GM18511 (cell line): Measurements from ENCODE around the gene COQ10B.
"Not testable (repeated sequence)": the region's sequence is repeated elsewhere in the genome, so short reads cannot be mapped to it uniquely, and the experiment has no call there.

Experiments
- ATAC-seq: cut with Tn5 transposase; IDR thresholded peaks from one replicate; pipeline ENCODE4 v1.9.1; 2021; ENCODE audit warnings: mild to moderate bottlenecking, moderate library complexity; ENCODE audit not compliant: unreplicated experiment

Gene COQ10B

DNA sequence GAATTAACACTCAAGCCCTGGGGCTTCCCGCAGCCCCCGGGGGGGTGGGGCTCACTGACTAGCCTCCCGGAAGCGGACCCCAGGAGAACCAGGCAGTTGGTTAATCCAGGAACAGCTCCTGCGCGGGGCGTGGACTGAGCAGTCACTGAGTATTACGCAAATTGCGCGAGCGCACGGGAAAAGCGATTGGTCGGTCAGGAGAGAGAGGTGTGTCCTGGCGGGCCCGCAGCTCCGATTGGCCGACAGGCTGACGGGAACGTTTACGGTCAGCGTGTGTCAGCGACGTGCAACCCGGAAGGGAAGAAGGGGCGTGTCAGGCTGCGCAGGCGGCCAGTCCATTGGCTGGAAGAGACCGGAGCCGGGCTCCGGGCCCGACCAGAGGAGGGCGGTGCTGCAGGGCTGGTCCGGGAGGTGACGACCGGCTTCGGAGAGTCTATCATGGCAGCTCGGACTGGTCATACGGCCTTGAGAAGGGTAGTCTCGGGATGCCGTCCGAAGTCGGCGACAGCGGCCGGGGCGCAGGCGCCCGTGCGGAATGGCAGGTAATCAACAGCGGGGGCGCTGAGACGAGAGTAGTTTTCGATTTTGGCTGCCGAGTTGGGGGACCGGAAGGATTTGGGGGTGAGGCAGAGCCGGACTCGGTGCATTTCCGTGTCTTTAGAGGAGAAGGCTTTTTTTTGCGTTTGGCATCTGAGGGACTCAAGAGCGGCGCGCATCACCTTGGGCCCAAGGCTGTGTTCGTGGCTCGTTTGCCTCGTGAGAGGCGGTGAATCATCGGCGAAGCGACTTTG is at the start of gene COQ10B:
COQ10B (plus strand) TSS at position 430 of the 791 bp plus-strand sequence; CDS start at position 439, 9 bp downstream.
- peak; percentile 93 for ATAC-seq

DNA sequence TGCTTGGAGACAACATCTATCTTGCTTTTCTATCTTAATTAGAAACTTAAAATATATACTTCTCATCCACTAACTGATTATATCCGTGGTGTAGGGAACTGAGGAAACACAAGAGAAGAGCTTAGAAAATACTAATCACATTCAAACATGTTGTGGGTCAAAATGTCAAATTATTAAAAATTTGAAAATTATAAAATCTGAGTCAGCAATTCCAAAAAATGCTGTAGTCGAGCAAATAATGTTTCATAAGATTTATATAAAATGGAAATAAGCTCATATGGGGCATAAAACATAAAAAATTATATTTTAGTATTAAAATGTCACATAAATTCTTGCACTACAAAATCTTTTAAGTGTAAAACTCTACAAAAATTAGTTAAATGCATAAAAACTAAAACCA is 47.8 kb upstream of the COQ10B start:
- ATAC-seq = no peak

DNA sequence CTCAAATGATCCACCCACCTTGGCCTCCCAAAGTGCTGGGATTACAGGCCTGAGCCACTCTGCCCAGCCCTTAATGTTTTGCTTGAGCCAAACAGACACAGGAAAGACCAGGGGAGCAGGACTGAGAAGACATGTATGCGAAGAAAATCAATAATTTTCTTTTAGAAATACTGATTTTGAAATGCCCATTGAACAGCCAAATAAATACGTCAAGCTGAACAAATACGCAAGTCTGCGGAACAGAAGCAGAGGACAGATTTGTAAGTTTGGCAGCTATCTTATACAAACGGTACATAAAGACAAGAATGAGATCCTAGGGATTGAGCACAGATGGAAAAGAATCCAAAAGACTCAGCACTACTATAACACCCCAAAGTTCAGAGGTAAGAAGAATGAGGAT is 39.3 kb upstream of the COQ10B start:
- ATAC-seq = no peak

DNA sequence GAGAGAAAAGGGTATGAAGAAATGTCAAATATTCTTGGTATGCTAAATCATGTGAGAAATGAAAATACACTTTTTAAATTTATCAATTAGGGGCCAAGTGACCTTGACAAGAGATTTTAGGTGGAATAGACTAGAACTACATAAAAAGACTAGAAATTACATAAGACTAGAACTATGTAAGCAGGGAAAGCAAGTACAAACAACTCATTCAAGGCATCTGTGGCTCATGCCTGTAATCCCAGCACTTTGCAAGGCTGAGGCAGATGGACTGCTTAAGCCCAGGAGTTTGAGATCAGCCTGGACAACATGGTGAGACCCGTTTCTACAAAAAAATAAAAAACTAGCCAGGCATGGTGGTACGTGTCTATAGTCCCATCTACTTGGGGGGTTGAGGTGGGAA is 38.8 kb upstream of the COQ10B start:
- no peak for ATAC-seq

DNA sequence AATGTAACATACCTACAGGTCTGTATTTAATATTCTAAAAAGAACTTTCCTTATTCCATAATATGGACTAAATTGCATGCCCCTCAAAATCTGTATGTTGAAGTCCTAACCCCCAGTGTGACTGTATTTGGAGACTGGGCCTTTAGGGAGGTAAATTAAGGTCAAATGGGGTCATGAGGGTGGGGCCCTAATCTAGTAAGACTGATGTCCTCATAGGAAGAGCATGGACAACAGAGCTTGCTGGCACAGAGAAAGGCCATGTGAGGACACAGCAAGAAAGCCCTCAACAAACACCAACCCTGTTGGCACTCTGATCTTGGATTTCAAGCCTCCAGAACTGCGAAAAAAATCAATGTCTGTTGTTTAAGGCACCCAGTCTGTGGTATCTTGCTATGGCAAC is 37.1 kb upstream of the COQ10B start:
- no peak for ATAC-seq

DNA sequence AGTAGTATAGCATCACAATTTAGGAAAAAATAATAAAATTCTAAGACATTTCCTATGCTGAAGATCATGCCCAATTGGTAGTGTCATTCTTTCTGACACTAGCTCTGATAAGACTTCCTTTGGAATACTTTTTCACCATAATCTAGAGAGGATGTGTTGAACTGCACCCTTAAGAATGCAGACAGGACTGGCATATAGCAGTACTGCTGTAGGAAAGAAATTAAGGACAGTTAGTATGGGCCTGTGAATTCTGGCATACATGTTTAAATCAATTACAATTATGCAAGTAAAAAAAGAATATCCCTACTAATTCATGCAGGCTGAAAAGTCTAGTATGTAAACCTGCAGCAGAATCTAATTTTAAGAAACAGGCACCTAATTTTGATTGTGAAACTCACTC is 33.9 kb upstream of the COQ10B start:
- ATAC-seq = no peak

DNA sequence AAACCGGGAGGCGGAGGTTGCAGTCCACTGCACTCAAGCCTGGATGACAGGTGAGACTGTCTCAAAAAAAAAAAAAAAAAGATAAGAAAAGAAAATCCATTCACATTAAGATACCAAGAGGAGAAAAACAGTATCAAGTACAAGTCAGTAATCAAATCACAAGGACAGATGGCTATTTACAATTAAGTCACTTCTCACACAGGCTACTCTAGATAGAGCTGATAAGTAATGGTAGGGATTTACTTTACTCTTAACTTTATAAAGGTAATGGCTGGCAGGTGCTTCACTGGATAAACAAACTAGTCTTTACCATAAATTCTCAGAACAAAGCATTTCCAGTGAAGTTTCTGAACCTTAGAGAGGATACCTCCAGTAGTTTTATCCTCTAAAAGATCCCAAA is 30.0 kb upstream of the COQ10B start:
- no peak for ATAC-seq

DNA sequence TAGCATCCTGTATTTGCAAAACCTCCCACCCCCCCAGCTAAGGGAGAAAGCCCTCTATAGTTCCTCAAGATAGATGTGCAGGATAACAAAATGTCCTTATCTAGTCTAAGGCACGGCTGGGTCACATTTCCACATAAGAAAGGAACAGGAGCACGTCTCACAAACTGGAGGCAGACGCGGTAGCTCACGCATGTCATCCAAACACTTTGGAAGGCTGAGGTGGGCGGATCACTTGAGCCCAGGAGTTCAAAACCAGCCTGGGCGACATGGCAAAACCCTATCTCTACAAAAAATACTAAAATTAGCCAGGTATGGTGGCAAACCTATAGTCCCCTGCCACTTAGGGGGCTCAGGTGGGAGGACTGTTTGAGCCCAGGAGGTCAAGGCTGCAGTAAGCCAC is 27.8 kb upstream of the COQ10B start:
- no peak for ATAC-seq

DNA sequence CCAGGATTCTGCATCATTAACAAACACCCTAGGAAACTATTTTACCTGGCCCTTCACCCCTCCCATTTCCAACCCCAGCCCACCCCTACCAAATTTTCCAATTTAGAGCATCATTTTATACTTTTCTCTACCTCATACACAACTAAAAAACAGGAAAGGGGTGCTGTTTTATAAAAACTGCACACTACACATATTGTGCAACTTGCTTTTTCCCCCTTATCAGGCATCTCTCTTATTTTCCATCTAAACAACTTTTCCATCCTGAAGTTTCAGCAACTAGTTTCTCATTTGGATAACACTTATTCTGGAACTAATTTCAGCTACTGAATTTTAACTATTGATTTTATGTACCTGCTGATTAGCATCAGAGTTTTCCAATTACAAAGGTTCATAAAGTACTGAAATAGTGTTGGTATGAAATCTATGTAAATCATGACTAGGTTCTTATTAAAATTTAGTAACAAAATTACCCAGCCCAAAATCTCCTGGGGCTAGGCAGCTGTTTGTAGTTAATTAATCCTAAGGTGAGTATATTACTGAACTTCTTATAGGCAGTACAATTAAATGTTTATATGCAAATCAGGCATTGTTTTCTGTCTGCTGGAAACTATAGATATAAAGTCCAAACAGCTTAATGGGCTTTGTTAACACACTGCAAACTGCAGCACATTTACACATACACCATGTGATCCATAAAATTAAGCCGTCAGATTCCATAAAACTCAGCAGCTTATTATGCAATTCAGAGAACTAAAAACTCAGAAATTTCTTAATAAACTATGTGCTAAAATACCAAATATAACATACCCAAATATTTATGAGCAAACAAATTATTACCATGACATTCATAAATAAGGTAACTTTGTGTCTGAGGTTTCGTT is 26.4 kb upstream of the COQ10B start:
- no peak for ATAC-seq

DNA sequence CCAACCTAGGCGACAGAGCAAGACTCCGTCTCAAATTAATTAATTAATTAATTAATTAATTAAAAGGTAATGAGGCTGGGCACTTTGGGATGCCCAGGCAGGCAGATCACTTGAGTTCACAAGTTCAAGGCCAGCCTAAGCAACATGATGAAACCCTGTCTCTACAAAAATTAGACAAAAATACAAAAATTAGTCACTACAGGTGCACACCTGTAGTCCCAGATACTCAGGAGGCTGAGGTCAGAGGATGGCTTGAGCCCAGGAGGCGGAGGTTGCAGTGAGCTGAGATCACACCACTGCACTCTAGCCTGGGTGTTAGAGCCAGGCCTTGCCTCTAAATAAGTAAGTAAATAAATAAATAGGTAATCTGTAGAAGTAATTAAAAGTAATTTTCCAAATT is 25.4 kb upstream of the COQ10B start:
- no peak for ATAC-seq

DNA sequence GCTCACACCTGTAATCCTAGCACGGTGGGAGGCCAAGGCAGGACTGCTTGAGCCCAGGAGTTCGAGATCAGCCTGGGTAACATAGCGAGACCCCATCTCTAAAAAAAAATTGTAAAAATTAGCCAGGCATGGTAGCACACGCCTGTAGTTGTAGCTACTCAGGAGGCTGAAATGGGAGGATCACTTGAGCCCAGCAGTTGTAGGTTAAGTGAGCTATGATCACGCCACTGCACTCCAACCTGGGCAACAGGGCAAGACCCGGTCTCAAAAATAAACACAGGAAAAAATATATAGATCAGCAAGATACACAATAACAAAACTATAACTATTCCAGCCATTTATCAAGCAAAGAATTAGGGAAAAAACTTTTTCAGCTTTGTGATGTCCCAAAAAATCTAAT is 21.5 kb upstream of the COQ10B start:
- ATAC-seq = no peak

DNA sequence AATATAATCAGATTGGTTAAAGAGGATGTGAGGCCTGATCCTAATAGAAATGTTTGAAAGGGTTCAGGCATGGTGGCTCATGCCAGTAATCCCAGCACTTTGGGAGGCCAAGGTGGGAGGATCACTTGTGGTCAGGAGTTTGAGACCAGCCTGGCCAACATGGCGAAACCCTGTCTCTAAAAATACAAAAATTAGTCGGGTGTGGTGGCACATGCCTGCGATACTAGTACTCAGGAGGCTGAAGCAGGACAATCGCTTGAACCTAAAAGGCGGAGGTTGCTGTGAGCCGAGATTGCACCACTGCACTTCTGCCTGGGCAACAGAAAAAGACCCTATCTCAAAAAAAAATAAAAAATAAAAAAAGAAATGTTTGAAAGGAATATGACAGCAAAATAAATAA is 20.8 kb upstream of the COQ10B start:
- ATAC-seq = not testable (repeated sequence)

DNA sequence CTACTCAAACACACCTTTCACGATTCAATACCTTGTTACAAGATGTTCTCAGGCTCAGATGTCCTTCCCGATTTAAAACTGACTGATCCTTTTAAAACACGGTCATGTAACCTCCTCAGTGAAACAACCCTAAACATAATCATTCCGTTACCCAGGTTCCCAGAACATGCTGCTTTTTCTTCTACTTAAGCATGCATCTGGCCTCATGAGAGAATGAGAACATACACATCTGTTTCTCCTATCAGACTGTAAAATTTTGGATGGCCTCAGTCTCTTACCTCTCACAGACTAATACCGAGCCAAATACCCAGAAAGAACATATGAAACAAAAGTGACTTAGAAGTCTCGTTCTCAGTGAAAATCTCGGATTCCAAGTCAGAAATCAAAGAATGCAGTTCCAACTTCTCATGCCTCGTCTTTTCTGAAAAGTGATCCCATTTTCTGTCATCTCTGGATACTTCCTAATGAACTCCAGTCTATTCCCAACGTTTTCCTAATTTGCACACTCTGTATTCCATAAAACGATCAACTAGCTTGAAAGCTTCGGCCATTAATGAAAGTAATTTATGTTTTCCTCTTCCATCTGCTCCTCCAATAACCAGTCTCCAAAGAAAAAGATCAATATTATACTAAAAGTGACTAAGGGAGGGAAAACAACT is 19.4 kb upstream of the COQ10B start:
- no peak for ATAC-seq

DNA sequence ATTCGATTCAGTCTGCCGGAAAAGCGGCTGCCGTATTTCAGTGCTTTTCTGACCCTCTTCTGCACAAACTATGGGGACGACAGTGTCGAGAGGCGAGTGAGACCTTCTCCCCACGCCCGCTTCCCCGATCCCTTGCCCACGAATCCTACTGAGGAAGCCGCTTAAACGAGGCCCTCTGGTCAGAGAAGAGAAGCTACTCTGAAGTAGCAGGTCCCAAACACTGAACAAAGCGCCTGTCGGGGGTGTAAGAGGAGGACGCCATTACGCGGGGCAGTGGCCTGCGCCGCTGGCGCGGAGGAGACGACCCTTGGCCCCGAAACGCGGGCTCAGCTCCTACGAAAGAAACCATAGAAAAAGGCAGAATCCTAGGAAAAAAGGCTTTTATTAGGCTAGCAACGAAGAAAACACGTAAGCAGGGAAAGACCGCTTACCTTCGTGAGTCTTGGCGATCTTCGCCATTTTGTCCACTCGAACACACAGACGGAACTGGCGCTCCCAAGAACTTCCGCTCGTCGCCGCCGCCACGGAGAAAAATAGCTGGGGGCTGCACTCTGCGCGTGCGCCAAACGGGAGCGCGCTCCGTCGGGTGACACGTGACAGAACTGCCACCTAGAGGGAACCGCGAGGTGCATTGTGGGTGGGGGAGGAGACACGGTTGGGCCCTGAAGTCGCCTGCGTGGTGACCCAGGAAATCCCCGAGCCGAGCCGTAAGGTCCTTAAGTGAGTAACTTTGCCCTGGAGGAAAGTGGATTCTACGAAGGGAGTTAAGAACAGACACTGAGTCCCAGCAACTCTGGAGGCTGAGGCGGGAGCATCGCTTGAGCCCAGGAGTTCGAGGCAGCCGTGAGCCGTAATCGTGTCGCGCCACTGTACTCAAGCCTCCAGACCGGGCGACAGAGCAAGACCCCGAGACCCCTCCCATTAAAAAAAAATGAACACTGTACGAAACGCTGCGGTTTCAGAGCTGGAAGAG is 18.5 kb upstream of the COQ10B start, which contains the start of gene SF3B1:
SF3B1 (minus strand) TSS at position 488 of the 973 bp plus-strand sequence; CDS start at position 459, 29 bp downstream.
- ATAC-seq = peak; percentile 96

DNA sequence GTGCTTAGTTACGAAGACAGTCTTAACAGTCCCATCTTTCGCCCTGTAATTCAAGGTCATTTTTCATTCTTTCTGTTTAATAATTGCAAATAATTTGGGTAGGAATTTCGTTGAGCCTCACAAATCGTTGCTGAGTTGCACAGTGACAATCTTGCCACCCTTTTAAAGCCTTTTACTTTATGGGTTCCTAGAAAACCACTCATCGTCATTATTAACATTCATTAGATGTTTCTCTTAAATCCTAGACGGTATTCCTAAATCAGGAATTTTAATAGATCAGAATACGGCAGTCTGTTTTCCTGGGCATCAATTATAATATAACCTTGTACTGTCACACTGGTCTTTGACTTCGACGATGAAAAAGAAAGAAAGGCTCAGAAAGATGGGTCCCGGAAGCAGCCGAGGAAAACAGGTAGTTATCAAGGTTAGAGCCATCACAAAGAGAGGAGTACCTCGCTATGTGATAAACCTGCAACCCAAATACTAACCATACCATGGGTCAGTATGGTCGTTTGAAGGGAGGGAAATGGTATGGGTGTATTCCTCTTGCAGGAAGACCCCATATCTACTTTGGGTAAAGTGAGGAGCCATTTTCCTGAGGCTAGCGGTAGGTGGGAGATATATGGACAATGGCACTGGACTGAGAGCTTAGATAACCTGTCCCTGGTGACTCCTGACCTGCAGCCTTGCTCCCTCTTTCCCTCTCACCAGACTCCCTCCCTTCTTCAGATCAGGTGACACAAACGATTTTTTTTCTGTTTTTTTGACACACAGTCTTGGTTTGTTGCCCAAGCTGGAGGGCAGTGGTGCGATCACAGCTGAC is 17.5 kb upstream of the COQ10B start:
- peak; percentile 2 for ATAC-seq

DNA sequence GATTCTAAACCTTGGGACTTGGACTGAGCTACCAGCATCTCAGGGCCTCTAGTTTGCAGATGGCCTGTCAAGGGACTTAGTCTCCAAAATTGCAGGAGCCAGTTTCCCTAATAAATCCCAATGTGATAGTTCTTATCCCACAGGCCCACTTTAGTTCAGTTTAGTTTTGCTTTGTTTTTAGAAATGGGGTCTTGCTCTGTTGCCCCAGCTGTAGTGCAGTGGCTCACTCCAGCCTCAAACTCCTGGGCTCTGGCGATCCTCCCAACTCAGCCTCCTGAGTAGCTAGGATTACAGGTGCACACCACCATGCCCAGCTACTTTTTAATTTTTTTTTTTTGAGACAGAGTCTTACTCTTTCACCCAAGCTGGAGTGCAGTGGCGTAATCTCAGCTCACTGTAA is 16.0 kb upstream of the COQ10B start:
- no peak for ATAC-seq

DNA sequence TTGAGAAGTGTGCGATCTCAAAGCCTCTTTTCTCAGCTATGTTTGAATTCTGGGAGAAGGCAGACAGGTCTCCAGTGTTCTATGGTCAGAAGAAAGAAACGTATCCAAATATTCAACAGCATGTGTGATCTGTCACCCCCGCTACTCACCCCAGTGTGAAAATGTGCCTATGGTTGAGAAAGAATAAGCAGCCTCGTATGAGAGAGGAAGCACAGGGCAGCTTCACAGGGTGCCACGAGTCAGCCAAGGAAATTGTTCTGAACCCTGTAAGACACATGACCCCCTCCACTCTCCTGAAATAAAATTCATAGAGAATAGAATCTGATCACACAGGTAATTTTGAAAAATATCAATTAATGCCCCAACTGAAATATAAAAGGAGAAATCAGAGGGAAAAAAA is 10.5 kb upstream of the COQ10B start:
- ATAC-seq = no peak

DNA sequence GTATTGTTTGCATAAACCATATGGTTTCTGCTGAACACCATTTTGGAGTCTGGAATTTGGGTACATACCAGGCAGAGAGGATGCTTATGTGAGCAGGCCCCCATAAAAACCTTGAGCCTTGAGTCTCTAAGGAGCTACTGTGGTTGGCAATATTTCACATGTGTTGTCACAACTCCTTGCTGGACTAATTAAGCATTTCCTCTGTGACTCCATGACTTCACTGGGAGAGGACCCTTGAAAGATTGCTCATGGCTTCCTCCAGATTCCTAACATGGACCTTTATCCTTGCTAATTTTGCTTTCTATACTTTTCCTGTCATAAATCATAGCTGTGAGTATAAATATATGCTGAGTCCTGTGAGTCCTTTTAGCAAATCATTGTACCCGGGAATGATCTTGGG is 7.6 kb upstream of the COQ10B start:
- ATAC-seq = no peak

DNA sequence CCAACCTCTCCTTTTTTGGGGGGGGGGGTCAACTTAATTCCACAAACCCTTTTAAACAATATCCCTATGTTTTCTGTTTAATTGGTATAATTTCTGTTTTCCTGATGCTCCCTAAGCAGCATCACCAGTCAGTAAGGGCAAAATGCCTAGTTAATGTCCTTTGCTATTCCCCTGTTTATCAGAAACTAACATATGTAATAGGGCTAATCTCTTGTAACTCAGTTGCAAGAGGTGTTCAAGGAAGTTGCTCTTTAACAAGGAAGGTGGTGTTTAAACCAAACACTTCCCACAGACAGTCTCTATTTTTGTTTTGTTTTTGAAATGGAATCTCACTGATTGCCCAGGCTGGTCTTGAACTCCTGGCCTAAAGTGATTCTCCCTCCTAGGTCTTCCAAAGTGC is 6.5 kb upstream of the COQ10B start:
- ATAC-seq = no peak
